Measurements from ENCODE around the gene PCSK7. TPM values are rescaled to one million over a fixed set of nuclear protein-coding genes. Genes with fewer than 3 reads are reported as not detected.

PCSK7 gene
- total and polyA plus RNA-seq, 11 donors, result 16.9 to 43.4 (median 26.2) TPM

GRCh38 chr11:117154468-117154867 is 77.4 kb downstream of the PCSK7 start:
- peaks cover 0 to 59% (median 24%) of the 10 kb centered on the region in 12 donors for H3K4me1 ChIP-seq

More at GRCh38 chr11:117154468-117154867, 77.4 kb downstream of the PCSK7 start:
- Histone ChIP-seq H3K36me3 (peaks cover 0 to 82% (median 48%) of the 10 kb centered on the region in 9 donors), H3K9me3 (no peaks in the 10 kb centered on the region), H3K27ac (no peak overlapping the region), H3K4me3 (no peak overlapping the region), H3K27me3 (no peaks in the 10 kb centered on the region)
- ATAC-seq (no peak), DNase-seq (no peak)
- TF ChIP-seq CTCF (IDR thresholded peaks at IDR 0.05) (no peak), POLR2A (IDR thresholded peaks at IDR 0.05) (no peak)
- 92 to 96% (median 94%) methylated on average over 5 of the region's 5 CpGs for WGBS, 4 donors
- intact Hi-C loops (cut with DNase I), result no loop called here

Other genes with a start within 250 kb of the PCSK7 start
- 10 to 100 TPM; 25.7 to 67.4 (median 39.0) TPM for gene SIK3, start 133.6 kb downstream of the PCSK7 start, total RNA-seq
- gene SIK3, start 133.6 kb downstream of the PCSK7 start, polyA plus RNA-seq, result 10 to 100 TPM; 11.8 to 27.4 TPM
- 10 to 100 TPM; 46.8 to 81.1 (median 68.8) TPM for gene PAFAH1B2, start 87.8 kb downstream of the PCSK7 start, total RNA-seq
- gene PAFAH1B2, start 87.8 kb downstream of the PCSK7 start, polyA plus RNA-seq, result 10 to 100 TPM; 16.7 to 33.3 TPM
- 10 to 100 TPM; 17.2 to 45.5 (median 22.2) TPM for gene SIDT2, start 53.3 kb downstream of the PCSK7 start, total RNA-seq
- gene SIDT2, start 53.3 kb downstream of the PCSK7 start, polyA plus RNA-seq, result 10 to 100 TPM; 13.9 to 14.5 TPM
- 100 to 1,000 TPM in 7 of 9 donors, 10 to 100 TPM in 2; 63.7 to 338 (median 173) TPM for gene TAGLN, start 32.7 kb downstream of the PCSK7 start, total RNA-seq
- 100 to 1,000 TPM; 319 to 399 TPM for gene TAGLN, start 32.7 kb downstream of the PCSK7 start, polyA plus RNA-seq
- gene RNF214, start 598 bp upstream of the PCSK7 start, total RNA-seq, result 10 to 100 TPM; 16.1 to 31.9 (median 23.4) TPM
- gene RNF214, start 598 bp upstream of the PCSK7 start, polyA plus RNA-seq, result 10 to 100 TPM in 1 of 2 donors, 1 to 10 TPM in 1; 8.0 to 12.9 TPM
- 10 to 100 TPM in 5 of 9 donors, 1 to 10 TPM in 4; 5.8 to 16.6 (median 10.8) TPM for gene BACE1-AS, start 59.3 kb upstream of the PCSK7 start, total RNA-seq
- gene BACE1-AS, start 59.3 kb upstream of the PCSK7 start, polyA plus RNA-seq, result 1 to 10 TPM; 4.2 to 9.8 TPM
- gene BACE1, start 84.2 kb upstream of the PCSK7 start, total RNA-seq, result 10 to 100 TPM; 12.7 to 21.4 (median 17.3) TPM
- gene BACE1, start 84.2 kb upstream of the PCSK7 start, polyA plus RNA-seq, result 10 to 100 TPM in 1 of 2 donors, 1 to 10 TPM in 1; 3.8 to 12.4 TPM
- 10 to 100 TPM in 2 of 9 donors, 1 to 10 TPM in 7; 2.6 to 15.4 (median 7.3) TPM for gene CEP164, start 95.8 kb upstream of the PCSK7 start, total RNA-seq
- 1 to 10 TPM; 5.4 to 6.6 TPM for gene CEP164, start 95.8 kb upstream of the PCSK7 start, polyA plus RNA-seq